Progenitor cell of endocrine pancreas (in vitro differentiated cells): ENCODE measurements around the gene CLBA1. TPM values are rescaled to one million over a fixed set of nuclear protein-coding genes. Genes with fewer than 3 reads are reported as not detected.
"Not testable (repeated sequence)": the region's sequence is repeated elsewhere in the genome, so short reads cannot be mapped to it uniquely, and the experiment has no call there.

Experiments
- DNase-seq: peaks from one replicate; pipeline ENCODE4 v3.0.0; 2021; ENCODE audit warnings: low spot score; ENCODE audit not compliant: unreplicated experiment
- H3K27ac Mint-ChIP-seq: 2 replicates; pipeline ENCODE4 v1.8.0; 2021; ENCODE audit warnings: mild to moderate bottlenecking, moderate library complexity, mixed read lengths
- H3K27me3 Mint-ChIP-seq: 2 replicates; pipeline ENCODE4 v1.8.0; 2021; ENCODE audit warnings: mixed read lengths
- H3K36me3 Mint-ChIP-seq: 2 replicates; pipeline ENCODE4 v1.8.0; 2022; ENCODE audit warnings: mixed read lengths; ENCODE audit not compliant: insufficient read depth
- H3K4me1 Mint-ChIP-seq: 2 replicates; pipeline ENCODE4 v1.8.0; 2021; ENCODE audit warnings: low read depth, mixed read lengths
- H3K4me3 Mint-ChIP-seq: 2 replicates; pipeline ENCODE4 v1.8.0; 2021; ENCODE audit warnings: low read depth, mild to moderate bottlenecking, moderate library complexity, mixed read lengths
- H3K9me3 Mint-ChIP-seq: 2 replicates; pipeline ENCODE4 v1.8.0; 2021; ENCODE audit warnings: low read depth, mixed read lengths
- CTCF ChIP-seq: fragments of 200-600 bp; sonication (generic); IDR thresholded peaks from one replicate; pipeline ENCODE4 v1.5.0; 2021; ENCODE audit warnings: antibody characterized with exemption, mild to moderate bottlenecking; ENCODE audit not compliant: unreplicated experiment
- total RNA-seq: library from RNA; stranded (reverse); gene quantifications from 2 replicates; pipeline ENCODE4 v1.2.1, GENCODE V29; 2021

CLBA1 gene
- total RNA-seq, 1 donor from 2014 or later = 20.8 TPM

GRCh38 chr14:105030194-105030593 is 44.6 kb downstream of the CLBA1 start:
- Mint-ChIP-seq H3K4me1 (no peaks in the 10 kb centered on the region), H3K4me3 (no peak overlapping the region), H3K9me3 (no peaks in the 10 kb centered on the region), H3K27me3 (peaks cover 60% of the 10 kb centered on the region), H3K36me3 (no peaks in the 10 kb centered on the region), H3K27ac (no peak overlapping the region)
- TF ChIP-seq CTCF = no peak
- no peak for DNase-seq

GRCh38 chr14:105030836-105031396 is 45.3 kb downstream of the CLBA1 start:
- no peak for TF ChIP-seq CTCF
- Mint-ChIP-seq H3K27ac (no peak overlapping the region), H3K36me3 (no peaks in the 10 kb centered on the region), H3K9me3 (no peaks in the 10 kb centered on the region), H3K4me1 (no peaks in the 10 kb centered on the region), H3K27me3 (peaks cover 60% of the 10 kb centered on the region), H3K4me3 (no peak overlapping the region)
- no peak for DNase-seq

- H3K9me3 Mint-ChIP-seq, H3K4me1 Mint-ChIP-seq, H3K27ac Mint-ChIP-seq, DNase-seq, H3K4me3 Mint-ChIP-seq, H3K36me3 Mint-ChIP-seq: not testable (repeated sequence)
- H3K27me3 Mint-ChIP-seq = peaks cover 56% of the 10 kb centered on the region
These were observed 46.9 kb downstream of the CLBA1 start for GRCh38 chr14:105032451-105032901.

- H3K36me3 Mint-ChIP-seq, DNase-seq, H3K27ac Mint-ChIP-seq, H3K4me1 Mint-ChIP-seq, H3K9me3 Mint-ChIP-seq: not testable (repeated sequence)
- H3K27me3 Mint-ChIP-seq = peaks cover 47% of the 10 kb centered on the region
- H3K4me3 Mint-ChIP-seq = peak overlapping the region; percentile 58
These were observed 47.9 kb downstream of the CLBA1 start for GRCh38 chr14:105033412-105033900.

- H3K9me3 Mint-ChIP-seq = no peaks in the 10 kb centered on the region
- no peak for DNase-seq
- H3K4me3 Mint-ChIP-seq = no peak overlapping the region
These were observed 48.9 kb downstream of the CLBA1 start for GRCh38 chr14:105034315-105035039.

GRCh38 chr14:105035616-105036015 is 50.0 kb downstream of the CLBA1 start:
- H3K27me3 Mint-ChIP-seq = peaks cover 38% of the 10 kb centered on the region
- not testable (repeated sequence) for H3K4me1 Mint-ChIP-seq, H3K9me3 Mint-ChIP-seq, DNase-seq, H3K4me3 Mint-ChIP-seq, H3K27ac Mint-ChIP-seq, H3K36me3 Mint-ChIP-seq

More at GRCh38 chr14:105034315-105035039, 48.9 kb downstream of the CLBA1 start:
- no peak for TF ChIP-seq CTCF
- H3K36me3 Mint-ChIP-seq = no peaks in the 10 kb centered on the region
- H3K27ac Mint-ChIP-seq = no peak overlapping the region
- H3K4me1 Mint-ChIP-seq = peaks cover 2% of the 10 kb centered on the region
- H3K27me3 Mint-ChIP-seq = peaks cover 40% of the 10 kb centered on the region
